MM.1S (cell line): ENCODE measurements around the gene TTLL3.
"Not testable (repeated sequence)": the region's sequence is repeated elsewhere in the genome, so short reads cannot be mapped to it uniquely, and the experiment has no call there.

Experiments
- DNase-seq: peaks from one replicate; pipeline ENCODE4 v3.0.0-alpha.2; 2015
- H2AFZ ChIP-seq: fragments of 300-600 bp; sonication (generic); 2 replicates; pipeline ENCODE4 v1.6.0; 2016; ENCODE audit warnings: antibody characterized with exemption, low read length
- H3F3A ChIP-seq: fragments of 300-600 bp; sonication (generic); 2 replicates; pipeline ENCODE4 v1.6.1; 2016; ENCODE audit warnings: mild to moderate bottlenecking, antibody characterized with exemption, low read length, moderate library complexity, mixed read lengths; ENCODE audit not compliant: insufficient read depth
- H3K27ac ChIP-seq: fragments of 300-600 bp; sonication (generic); 2 replicates; pipeline ENCODE4 v1.5.1; 2016; ENCODE audit warnings: mild to moderate bottlenecking, low read length
- H3K27me3 ChIP-seq: fragments of 300-600 bp; sonication (generic); replicated peaks from 2 replicates; pipeline ENCODE4 v1.6.0; 2016; ENCODE audit warnings: low read length; ENCODE audit not compliant: insufficient read depth
- H3K36me3 ChIP-seq: fragments of 300-600 bp; sonication (generic); replicated peaks from 2 replicates; pipeline ENCODE4 v1.6.1; 2016; ENCODE audit warnings: mild to moderate bottlenecking, low read length, mixed read lengths; ENCODE audit not compliant: insufficient read depth
- H3K4me1 ChIP-seq: fragments of 300-600 bp; sonication (generic); 2 replicates; pipeline ENCODE4 v1.6.1; 2016; ENCODE audit warnings: low read length, mixed read lengths
- H3K4me2 ChIP-seq: fragments of 300-600 bp; sonication (generic); 2 replicates; pipeline ENCODE4 v1.6.0; 2016; ENCODE audit warnings: low read depth, low read length
- H3K4me3 ChIP-seq: fragments of 300-600 bp; sonication (generic); 2 replicates; pipeline ENCODE4 v1.5.1; 2016; ENCODE audit warnings: low read length, mixed read lengths
- H3K79me2 ChIP-seq: fragments of 300-600 bp; sonication (generic); 2 replicates; pipeline ENCODE4 v1.6.1; 2016; ENCODE audit warnings: mixed run types, low read length, mixed read lengths
- H3K9ac ChIP-seq: fragments of 300-600 bp; sonication (generic); 2 replicates; pipeline ENCODE4 v1.6.1; 2016; ENCODE audit warnings: low read length, mixed read lengths
- H3K9me2 ChIP-seq: fragments of 300-600 bp; sonication (generic); replicated peaks from 2 replicates; pipeline ENCODE4 v1.6.1; 2016; ENCODE audit warnings: mild to moderate bottlenecking, low read length, mixed read lengths; ENCODE audit not compliant: insufficient read depth
- H3K9me3 ChIP-seq: fragments of 300-600 bp; sonication (generic); replicated peaks from 2 replicates; pipeline ENCODE4 v1.6.1; 2016; ENCODE audit warnings: mild to moderate bottlenecking, low read length, mixed read lengths; ENCODE audit not compliant: insufficient read depth
- H4K20me1 ChIP-seq: fragments of 300-600 bp; sonication (generic); 2 replicates; pipeline ENCODE4 v1.6.1; 2016; ENCODE audit warnings: mild to moderate bottlenecking, low read length, moderate library complexity, mixed read lengths; ENCODE audit not compliant: insufficient read depth
- EZH2 ChIP-seq: fragments of 300-600 bp; sonication (generic); optimal IDR thresholded peaks from 2 replicates; pipeline ENCODE3; 2017; ENCODE audit warnings: low read depth, mild to moderate bottlenecking, antibody characterized with exemption, low read length, mixed read lengths
- EZH2phosphoT487 ChIP-seq: fragments of 300-600 bp; sonication (generic); IDR thresholded peaks from 2 replicates; pipeline ENCODE4 v1.6.1; 2018; ENCODE audit warnings: antibody characterized with exemption, low read length
- TF ChIP-seq, protein P1 (sequence below): fragments of 300-600 bp; sonication (generic); IDR thresholded peaks from 2 replicates; pipeline ENCODE4 v1.5.1; 2016; ENCODE audit warnings: antibody characterized with exemption, low read length, mixed read lengths

Gene TTLL3

DNA sequence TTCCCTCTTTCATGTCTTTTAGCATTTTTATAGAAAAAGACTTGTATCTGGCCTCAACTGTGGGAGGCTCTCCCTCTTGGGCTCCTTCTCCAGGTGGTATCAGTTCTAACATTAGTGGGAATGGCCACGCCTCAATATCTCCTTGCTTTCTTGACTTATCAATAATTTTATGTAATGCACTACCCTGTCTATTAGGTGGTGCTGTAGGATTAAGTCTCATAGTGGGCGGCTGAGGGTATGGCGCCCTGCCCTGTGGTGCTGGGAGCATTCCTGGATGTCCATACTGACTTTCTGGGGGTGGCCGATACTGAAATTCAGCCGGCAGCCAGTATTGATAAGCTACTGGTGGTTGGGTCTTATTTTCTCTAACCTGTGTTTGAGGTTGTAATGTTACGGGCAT lies 42.5 kb downstream of the TTLL3 start:
- H3F3A ChIP-seq = no peaks in the 10 kb centered on the region
- H3K9me3 ChIP-seq = no peaks in the 10 kb centered on the region
- H3K36me3 ChIP-seq = no peaks in the 10 kb centered on the region
- no peaks in the 10 kb centered on the region for H3K79me2 ChIP-seq
- H3K27me3 ChIP-seq = no peaks in the 10 kb centered on the region
- no peak overlapping the region for H3K9ac ChIP-seq
- no peak for DNase-seq
- no peaks in the 10 kb centered on the region for H3K4me1 ChIP-seq
- H3K4me3 ChIP-seq = no peak overlapping the region
- H2AFZ ChIP-seq = no peak overlapping the region
- H3K27ac ChIP-seq = no peak overlapping the region
- TF ChIP-seq EZH2 (no peak), EZH2phosphoT487 (no peak)
- TF ChIP-seq, protein P1, sequence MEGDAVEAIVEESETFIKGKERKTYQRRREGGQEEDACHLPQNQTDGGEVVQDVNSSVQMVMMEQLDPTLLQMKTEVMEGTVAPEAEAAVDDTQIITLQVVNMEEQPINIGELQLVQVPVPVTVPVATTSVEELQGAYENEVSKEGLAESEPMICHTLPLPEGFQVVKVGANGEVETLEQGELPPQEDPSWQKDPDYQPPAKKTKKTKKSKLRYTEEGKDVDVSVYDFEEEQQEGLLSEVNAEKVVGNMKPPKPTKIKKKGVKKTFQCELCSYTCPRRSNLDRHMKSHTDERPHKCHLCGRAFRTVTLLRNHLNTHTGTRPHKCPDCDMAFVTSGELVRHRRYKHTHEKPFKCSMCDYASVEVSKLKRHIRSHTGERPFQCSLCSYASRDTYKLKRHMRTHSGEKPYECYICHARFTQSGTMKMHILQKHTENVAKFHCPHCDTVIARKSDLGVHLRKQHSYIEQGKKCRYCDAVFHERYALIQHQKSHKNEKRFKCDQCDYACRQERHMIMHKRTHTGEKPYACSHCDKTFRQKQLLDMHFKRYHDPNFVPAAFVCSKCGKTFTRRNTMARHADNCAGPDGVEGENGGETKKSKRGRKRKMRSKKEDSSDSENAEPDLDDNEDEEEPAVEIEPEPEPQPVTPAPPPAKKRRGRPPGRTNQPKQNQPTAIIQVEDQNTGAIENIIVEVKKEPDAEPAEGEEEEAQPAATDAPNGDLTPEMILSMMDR = no peak
- no peaks in the 10 kb centered on the region for H4K20me1 ChIP-seq
- H3K9me2 ChIP-seq = no peaks in the 10 kb centered on the region
- no peak overlapping the region for H3K4me2 ChIP-seq

GRCh38 chr3:9854291-9854940 lies 44.4 kb downstream of the TTLL3 start:
- H3K9me2 ChIP-seq, H3K36me3 ChIP-seq, H3K4me2 ChIP-seq, H2AFZ ChIP-seq, H3K9ac ChIP-seq, H3K27ac ChIP-seq, DNase-seq, H3K4me3 ChIP-seq, H4K20me1 ChIP-seq, H3F3A ChIP-seq, H3K27me3 ChIP-seq, H3K79me2 ChIP-seq, H3K9me3 ChIP-seq, H3K4me1 ChIP-seq: not testable (repeated sequence)

DNA sequence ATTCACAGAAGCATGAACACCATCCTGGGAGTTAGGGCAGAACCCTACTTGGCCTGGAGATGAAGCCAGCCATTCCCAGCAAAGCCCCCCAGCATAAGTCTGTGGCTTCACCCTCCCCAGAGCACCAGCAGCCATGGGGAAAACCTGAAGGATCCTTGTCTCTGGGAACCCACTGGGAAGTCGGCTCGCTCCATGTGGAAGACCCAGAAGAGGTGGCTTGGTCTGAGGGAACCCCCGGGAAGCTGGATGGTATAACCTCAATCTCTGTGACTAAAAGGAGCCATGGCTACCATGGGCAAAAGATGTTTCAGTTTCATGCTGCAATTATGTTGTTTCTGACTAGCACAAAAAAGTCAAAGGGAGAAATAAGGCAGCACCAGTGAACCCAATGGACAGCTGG lies 45.5 kb downstream of the TTLL3 start:
- H3K4me2 ChIP-seq = no peak overlapping the region
- no peaks in the 10 kb centered on the region for H3F3A ChIP-seq
- DNase-seq = no peak
- H3K9ac ChIP-seq = no peak overlapping the region
- H3K9me3 ChIP-seq = no peaks in the 10 kb centered on the region
- no peaks in the 10 kb centered on the region for H3K27me3 ChIP-seq
- H4K20me1 ChIP-seq = no peaks in the 10 kb centered on the region
- H3K4me1 ChIP-seq = no peaks in the 10 kb centered on the region
- H3K79me2 ChIP-seq = no peaks in the 10 kb centered on the region
- H3K9me2 ChIP-seq = no peaks in the 10 kb centered on the region
- no peak overlapping the region for H3K4me3 ChIP-seq
- no peak overlapping the region for H2AFZ ChIP-seq
- TF ChIP-seq EZH2 (no peak), EZH2phosphoT487 (no peak)
- TF ChIP-seq, protein P1 = no peak
- no peak overlapping the region for H3K27ac ChIP-seq
- H3K36me3 ChIP-seq = no peaks in the 10 kb centered on the region

GRCh38 chr3:9859530-9860025 lies 49.5 kb downstream of the TTLL3 start:
- Histone ChIP-seq H3K36me3 (no peaks in the 10 kb centered on the region), H3K9ac (no peak overlapping the region), H3K27ac (no peak overlapping the region), H3K9me2 (no peaks in the 10 kb centered on the region), H3K9me3 (no peaks in the 10 kb centered on the region), H3K27me3 (no peaks in the 10 kb centered on the region), H2AFZ (no peak overlapping the region), H3K4me2 (no peak overlapping the region), H3K79me2 (no peaks in the 10 kb centered on the region), H3K4me1 (no peaks in the 10 kb centered on the region), H4K20me1 (no peaks in the 10 kb centered on the region), H3K4me3 (no peak overlapping the region), H3F3A (no peaks in the 10 kb centered on the region)
- TF ChIP-seq, protein P1 = no peak
- TF ChIP-seq EZH2 = no peak
- TF ChIP-seq EZH2phosphoT487 = no peak
- DNase-seq = no peak
